SU-DHL-6 (cell line): ENCODE measurements around the gene DPH7.

ENCODE experiments used
- CTCF ChIP-seq: fragments of 200-600 bp; sonication (generic); IDR thresholded peaks from one replicate; pipeline ENCODE4 v1.5.1; 2017; ENCODE audit warnings: antibody characterized with exemption, mild to moderate bottlenecking, low read length, moderate library complexity; ENCODE audit not compliant: insufficient read depth, poor library complexity, severe bottlenecking
- EZH2phosphoT487 ChIP-seq: fragments of 200-600 bp; sonication (generic), shearing (Covaris generic); conservative IDR thresholded peaks from 2 replicates; pipeline ENCODE4 v1.6.1; 2018; ENCODE audit warnings: mild to moderate bottlenecking, antibody characterized with exemption, low read length, moderate library complexity, mixed read lengths

- TF ChIP-seq CTCF (no peak), EZH2phosphoT487 (no peak)
Observed at GRCh38 chr9:137579259-137579604, 507 bp upstream of the DPH7 start.
